ENCODE data around the gene ACBD6.

The ACBD6 gene

DNA sequence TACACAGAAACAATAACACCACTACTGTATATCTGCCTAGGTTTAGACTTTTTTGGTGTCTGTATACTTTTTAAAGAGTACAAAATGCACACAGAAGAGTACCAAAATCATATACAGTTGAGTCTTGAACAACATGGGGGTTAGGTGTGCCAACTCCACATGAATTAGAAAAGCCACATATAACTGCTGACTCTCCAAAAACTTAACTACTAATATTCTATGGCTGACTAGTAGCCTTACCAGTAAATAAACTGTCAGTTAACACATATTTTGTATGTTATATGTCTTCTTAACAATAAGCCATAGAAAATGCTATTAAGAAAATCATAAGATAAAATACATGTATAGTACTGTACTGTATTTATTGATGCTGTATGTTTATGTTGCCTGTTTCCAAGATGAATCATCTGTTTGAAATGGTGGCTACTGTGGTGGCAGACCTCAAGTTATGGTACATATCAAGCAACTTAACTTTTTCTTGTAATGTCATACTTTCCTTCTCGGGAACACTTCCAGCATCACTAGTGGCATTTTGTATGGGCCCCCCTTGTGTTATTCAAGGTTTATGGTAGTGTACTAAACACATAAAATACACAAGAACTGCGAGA is 201.1 kb downstream of the ACBD6 start:
- Histone ChIP-seq H4K20me1 (ENCODE audit: insufficient read depth, low read length, poor library complexity, severe bottlenecking) (no peaks in the 10 kb centered on the region), H3K9me3 (ENCODE audit: insufficient read depth, low read depth, low read length) (peaks cover under 1% of the 10 kb centered on the region; the same call in 1 of the 2 replicates), H3K9ac (ENCODE audit: low read depth, low read length, poor library complexity, severe bottlenecking) (no peak overlapping the region), H3K4me1 (ENCODE audit: insufficient read depth, low read length, poor library complexity, severe bottlenecking) (peaks cover 5% of the 10 kb centered on the region), H3K36me3 (ENCODE audit: insufficient read depth, low read length) (0 out of 2 replicates have a peak, but pooled peaks cover under 1% of the 10 kb centered on the region), H3K4me2 (ENCODE audit: low read depth, low read length, poor library complexity, severe bottlenecking) (no peak overlapping the region), H3K9me2 (replicated peaks; ENCODE audit: low read depth, low read length) (no peaks in the 10 kb centered on the region), H3K79me2 (ENCODE audit: insufficient read depth, low read length) (no peaks in the 10 kb centered on the region; the same call in 1 of the 2 replicates), H3K4me3 (ENCODE audit: low read length, poor library complexity, severe bottlenecking) (no peak overlapping the region), H3F3A (ENCODE audit: low read depth) (no peaks in the 10 kb centered on the region), H2AFZ (ENCODE audit: low read length) (no peak overlapping the region), H3K27me3 (ENCODE audit: insufficient read depth, low read length, poor library complexity, severe bottlenecking) (no peaks in the 10 kb centered on the region)
- TF ChIP-seq, protein P1, sequence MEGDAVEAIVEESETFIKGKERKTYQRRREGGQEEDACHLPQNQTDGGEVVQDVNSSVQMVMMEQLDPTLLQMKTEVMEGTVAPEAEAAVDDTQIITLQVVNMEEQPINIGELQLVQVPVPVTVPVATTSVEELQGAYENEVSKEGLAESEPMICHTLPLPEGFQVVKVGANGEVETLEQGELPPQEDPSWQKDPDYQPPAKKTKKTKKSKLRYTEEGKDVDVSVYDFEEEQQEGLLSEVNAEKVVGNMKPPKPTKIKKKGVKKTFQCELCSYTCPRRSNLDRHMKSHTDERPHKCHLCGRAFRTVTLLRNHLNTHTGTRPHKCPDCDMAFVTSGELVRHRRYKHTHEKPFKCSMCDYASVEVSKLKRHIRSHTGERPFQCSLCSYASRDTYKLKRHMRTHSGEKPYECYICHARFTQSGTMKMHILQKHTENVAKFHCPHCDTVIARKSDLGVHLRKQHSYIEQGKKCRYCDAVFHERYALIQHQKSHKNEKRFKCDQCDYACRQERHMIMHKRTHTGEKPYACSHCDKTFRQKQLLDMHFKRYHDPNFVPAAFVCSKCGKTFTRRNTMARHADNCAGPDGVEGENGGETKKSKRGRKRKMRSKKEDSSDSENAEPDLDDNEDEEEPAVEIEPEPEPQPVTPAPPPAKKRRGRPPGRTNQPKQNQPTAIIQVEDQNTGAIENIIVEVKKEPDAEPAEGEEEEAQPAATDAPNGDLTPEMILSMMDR (conservative IDR thresholded peaks at IDR 0.05; ENCODE audit: low read length): no peak
- no peak for TF ChIP-seq EZH2phosphoT487 (IDR thresholded peaks at IDR 0.05; ENCODE audit: borderline replicate concordance)

DNA sequence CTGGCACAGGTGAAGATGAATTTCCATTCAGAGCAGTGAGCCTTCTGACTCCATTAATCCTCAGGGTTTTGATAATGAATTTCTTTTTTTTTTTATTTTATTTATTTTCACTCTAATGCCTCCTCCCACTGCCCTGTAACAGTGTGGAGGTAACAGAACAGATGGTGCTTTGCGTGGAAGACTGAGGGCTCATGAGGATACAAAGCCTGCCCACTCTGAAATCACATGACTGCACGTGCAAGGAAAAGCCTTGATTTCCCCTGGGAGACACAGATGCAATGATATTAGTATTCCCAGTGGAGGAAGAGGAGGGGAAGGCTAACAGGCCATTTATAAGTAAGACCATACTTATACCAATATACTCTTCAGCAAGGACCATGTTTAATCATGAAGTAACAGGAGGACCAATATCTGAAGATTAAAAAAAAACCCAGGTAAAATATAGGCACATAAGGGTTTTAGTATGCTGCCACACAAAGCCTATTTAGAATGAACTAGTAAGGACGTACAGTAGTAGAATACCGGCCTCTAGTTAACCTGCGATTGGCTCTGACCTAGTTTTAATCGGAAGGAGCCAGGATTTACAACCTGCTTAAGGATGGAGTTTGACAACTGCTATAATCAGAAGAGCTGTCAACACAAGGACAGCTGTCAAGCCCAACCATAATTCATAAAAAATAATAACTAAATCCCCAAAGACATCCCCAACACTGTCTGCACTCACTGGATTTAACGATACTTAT is 202.7 kb downstream of the ACBD6 start:
- Histone ChIP-seq H3K9me3 (ENCODE audit: insufficient read depth, low read depth, low read length) (no peaks in the 10 kb centered on the region), H3K36me3 (ENCODE audit: insufficient read depth, low read length) (no peaks in the 10 kb centered on the region), H3K9ac (ENCODE audit: low read depth, low read length, poor library complexity, severe bottlenecking) (no peak overlapping the region), H4K20me1 (ENCODE audit: insufficient read depth, low read length, poor library complexity, severe bottlenecking) (no peaks in the 10 kb centered on the region), H2AFZ (ENCODE audit: low read length) (no peak overlapping the region), H3K4me2 (ENCODE audit: low read depth, low read length, poor library complexity, severe bottlenecking) (no peak overlapping the region), H3K79me2 (ENCODE audit: insufficient read depth, low read length) (no peaks in the 10 kb centered on the region; the same call in 1 of the 2 replicates), H3K27me3 (ENCODE audit: insufficient read depth, low read length, poor library complexity, severe bottlenecking) (no peaks in the 10 kb centered on the region), H3K4me1 (ENCODE audit: insufficient read depth, low read length, poor library complexity, severe bottlenecking) (peaks cover 13% of the 10 kb centered on the region), H3K9me2 (replicated peaks; ENCODE audit: low read depth, low read length) (no peaks in the 10 kb centered on the region), H3K4me3 (ENCODE audit: low read length, poor library complexity, severe bottlenecking) (no peak overlapping the region), H3F3A (ENCODE audit: low read depth) (no peaks in the 10 kb centered on the region)
- TF ChIP-seq EZH2phosphoT487 (IDR thresholded peaks at IDR 0.05; ENCODE audit: borderline replicate concordance): no peak
- TF ChIP-seq, protein P1 (conservative IDR thresholded peaks at IDR 0.05; ENCODE audit: low read length): no peak

DNA sequence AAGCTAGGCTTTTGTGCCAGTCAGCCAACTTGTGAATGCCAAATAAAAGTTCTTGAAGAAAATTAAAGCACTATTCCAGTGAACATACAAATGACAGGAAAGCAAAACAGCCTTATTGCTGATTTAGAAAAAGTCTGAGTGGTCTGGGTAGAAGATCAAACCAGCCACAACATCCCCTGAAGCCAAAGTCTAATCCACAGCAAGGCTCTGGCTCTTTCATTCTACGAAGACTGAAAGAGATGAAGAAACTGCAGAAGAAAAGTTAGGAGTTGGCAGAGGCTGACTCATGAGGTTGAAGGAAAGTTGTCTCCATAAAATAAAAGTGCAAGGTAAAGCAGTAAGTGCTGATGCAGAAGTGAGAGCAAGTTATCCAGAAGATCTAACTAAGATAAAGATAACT is 206.4 kb downstream of the ACBD6 start:
- TF ChIP-seq EZH2phosphoT487 (IDR thresholded peaks at IDR 0.05; ENCODE audit: borderline replicate concordance): no peak
- TF ChIP-seq, protein P1 (conservative IDR thresholded peaks at IDR 0.05; ENCODE audit: low read length): no peak
- no peak overlapping the region for H3K9ac ChIP-seq (ENCODE audit: low read depth, low read length, poor library complexity, severe bottlenecking)
- no peaks in the 10 kb centered on the region for H3K27me3 ChIP-seq (ENCODE audit: insufficient read depth, low read length, poor library complexity, severe bottlenecking)
- peaks cover 8% of the 10 kb centered on the region; the same call in 1 of the 2 replicates for H3K9me3 ChIP-seq (ENCODE audit: insufficient read depth, low read depth, low read length)
- peaks cover 11% of the 10 kb centered on the region; the same call in 1 of the 2 replicates for H3K36me3 ChIP-seq (ENCODE audit: insufficient read depth, low read length)
- H3F3A ChIP-seq (ENCODE audit: low read depth): no peaks in the 10 kb centered on the region
- peak overlapping the region; percentile 25 for H3K4me2 ChIP-seq (ENCODE audit: low read depth, low read length, poor library complexity, severe bottlenecking)
- H3K9me2 ChIP-seq (replicated peaks; ENCODE audit: low read depth, low read length): no peaks in the 10 kb centered on the region
- no peaks in the 10 kb centered on the region for H4K20me1 ChIP-seq (ENCODE audit: insufficient read depth, low read length, poor library complexity, severe bottlenecking)
- H3K4me3 ChIP-seq (ENCODE audit: low read length, poor library complexity, severe bottlenecking): no peak overlapping the region
- H3K4me1 ChIP-seq (ENCODE audit: insufficient read depth, low read length, poor library complexity, severe bottlenecking): peaks cover 16% of the 10 kb centered on the region
- no peaks in the 10 kb centered on the region; the same call in 1 of the 2 replicates for H3K79me2 ChIP-seq (ENCODE audit: insufficient read depth, low read length)
- no peak overlapping the region for H2AFZ ChIP-seq (ENCODE audit: low read length)
